Glutamatergic neuron (in vitro differentiated cells): ENCODE data around the gene CRAT. TPM values are rescaled to one million over a fixed set of nuclear protein-coding genes. Genes with fewer than 3 reads are reported as not detected.
"Not testable (repeated sequence)": the region's sequence is repeated elsewhere in the genome, so short reads cannot be mapped to it uniquely, and the experiment has no call there.

Experiments
- DNase-seq: peaks from one replicate; pipeline ENCODE4 v3.0.0; 2022
- H3K27ac Mint-ChIP-seq: one replicate; pipeline ENCODE4 v1.8.0; 2020; ENCODE audit warnings: mild to moderate bottlenecking, mixed read lengths, inconsistent platforms; ENCODE audit not compliant: unreplicated experiment
- H3K27me3 Mint-ChIP-seq: one replicate; pipeline ENCODE4 v1.8.0; 2020; ENCODE audit warnings: mild to moderate bottlenecking, moderate library complexity, mixed read lengths, inconsistent platforms; ENCODE audit not compliant: unreplicated experiment
- H3K36me3 Mint-ChIP-seq: one replicate; pipeline ENCODE4 v1.8.0; 2020; ENCODE audit warnings: mild to moderate bottlenecking, mixed read lengths, inconsistent platforms; ENCODE audit not compliant: unreplicated experiment
- H3K4me1 Mint-ChIP-seq: one replicate; pipeline ENCODE4 v1.8.0; 2020; ENCODE audit warnings: mild to moderate bottlenecking, low read depth, mixed read lengths, inconsistent platforms; ENCODE audit not compliant: unreplicated experiment
- H3K4me3 Mint-ChIP-seq: one replicate; pipeline ENCODE4 v1.8.0; 2020; ENCODE audit warnings: mild to moderate bottlenecking, mixed read lengths, inconsistent platforms; ENCODE audit not compliant: unreplicated experiment
- H3K9me3 Mint-ChIP-seq: one replicate; pipeline ENCODE4 v1.8.0; 2020; ENCODE audit warnings: mild to moderate bottlenecking, moderate library complexity, mixed read lengths, inconsistent platforms; ENCODE audit not compliant: unreplicated experiment
- CTCF ChIP-seq: fragments of 200-600 bp; sonication (generic); IDR thresholded peaks from one replicate; pipeline ENCODE4 v1.5.0; 2021; ENCODE audit not compliant: partially characterized antibody, unreplicated experiment
- total RNA-seq: library from RNA; stranded (reverse); fragmentation: NEBNext Ultra II Directional; extraction: Animal tissue kit (Norgen Biotek cat#: 25700); gene quantifications from one replicate; pipeline ENCODE4 v1.2.1, GENCODE V29; 2021; ENCODE audit not compliant: unreplicated experiment

Gene CRAT
- total RNA-seq, 1 donor from 2014 or later = 95.8 TPM

GRCh38 chr9:129122133-129122532, 11.5 kb upstream of the CRAT start:
- Mint-ChIP-seq H3K27me3 (peaks cover 4% of the 10 kb centered on the region), H3K4me3 (no peak overlapping the region), H3K27ac (no peak overlapping the region), H3K36me3 (no peaks in the 10 kb centered on the region), H3K9me3 (peaks cover 6% of the 10 kb centered on the region), H3K4me1 (peaks cover 16% of the 10 kb centered on the region)
- TF ChIP-seq CTCF = no peak
- no peak for DNase-seq

- TF ChIP-seq CTCF = no peak
- DNase-seq = no peak
- Mint-ChIP-seq H3K27me3 (peaks cover 2% of the 10 kb centered on the region), H3K4me1 (peaks cover 11% of the 10 kb centered on the region), H3K27ac (peak overlapping the region; percentile 28), H3K36me3 (no peaks in the 10 kb centered on the region), H3K4me3 (no peak overlapping the region), H3K9me3 (peaks cover 2% of the 10 kb centered on the region)
These were observed 10.9 kb upstream of the CRAT start for GRCh38 chr9:129121483-129121882.

- no peak for DNase-seq
- Mint-ChIP-seq H3K9me3 (peaks cover 2% of the 10 kb centered on the region), H3K4me1 (peaks cover 8% of the 10 kb centered on the region), H3K4me3 (no peak overlapping the region), H3K27me3 (no peaks in the 10 kb centered on the region), H3K27ac (no peak overlapping the region), H3K36me3 (no peaks in the 10 kb centered on the region)
- no peak for TF ChIP-seq CTCF
These were observed 8.2 kb upstream of the CRAT start for GRCh38 chr9:129118799-129119198.

- H3K4me3 Mint-ChIP-seq = no peak overlapping the region
- no peak for TF ChIP-seq CTCF
- no peaks in the 10 kb centered on the region for H3K36me3 Mint-ChIP-seq
These were observed 3.2 kb upstream of the CRAT start for GRCh38 chr9:129113645-129114304.

GRCh38 chr9:129112526-129112925, 1.9 kb upstream of the CRAT start:
- H3K27ac Mint-ChIP-seq = peak overlapping the region; percentile 97
- H3K27me3 Mint-ChIP-seq = peaks cover 10% of the 10 kb centered on the region
- not testable (repeated sequence) for DNase-seq, H3K36me3 Mint-ChIP-seq, H3K9me3 Mint-ChIP-seq
- H3K4me1 Mint-ChIP-seq = peaks cover 13% of the 10 kb centered on the region
- peak overlapping the region; percentile 88 for H3K4me3 Mint-ChIP-seq

More at GRCh38 chr9:129113645-129114304, 3.2 kb upstream of the CRAT start:
- DNase-seq = no peak
- H3K9me3 Mint-ChIP-seq = peaks cover 5% of the 10 kb centered on the region
- H3K27me3 Mint-ChIP-seq = peaks cover 10% of the 10 kb centered on the region
- peaks cover 13% of the 10 kb centered on the region for H3K4me1 Mint-ChIP-seq
- H3K27ac Mint-ChIP-seq = no peak overlapping the region
